Measurements from ENCODE around the gene PRCD.
"Not testable (repeated sequence)": the region's sequence is repeated elsewhere in the genome, so short reads cannot be mapped to it uniquely, and the experiment has no call there.

PRCD gene

GRCh38 chr17:76528528-76529223, 11.2 kb upstream of the PRCD start:
- DNase-seq, result no peak

- no peak for DNase-seq
Measured at GRCh38 chr17:76529224-76530094, 10.4 kb upstream of the PRCD start.

- no peak for DNase-seq
Measured at GRCh38 chr17:76530095-76530723, 9.6 kb upstream of the PRCD start.

DNA sequence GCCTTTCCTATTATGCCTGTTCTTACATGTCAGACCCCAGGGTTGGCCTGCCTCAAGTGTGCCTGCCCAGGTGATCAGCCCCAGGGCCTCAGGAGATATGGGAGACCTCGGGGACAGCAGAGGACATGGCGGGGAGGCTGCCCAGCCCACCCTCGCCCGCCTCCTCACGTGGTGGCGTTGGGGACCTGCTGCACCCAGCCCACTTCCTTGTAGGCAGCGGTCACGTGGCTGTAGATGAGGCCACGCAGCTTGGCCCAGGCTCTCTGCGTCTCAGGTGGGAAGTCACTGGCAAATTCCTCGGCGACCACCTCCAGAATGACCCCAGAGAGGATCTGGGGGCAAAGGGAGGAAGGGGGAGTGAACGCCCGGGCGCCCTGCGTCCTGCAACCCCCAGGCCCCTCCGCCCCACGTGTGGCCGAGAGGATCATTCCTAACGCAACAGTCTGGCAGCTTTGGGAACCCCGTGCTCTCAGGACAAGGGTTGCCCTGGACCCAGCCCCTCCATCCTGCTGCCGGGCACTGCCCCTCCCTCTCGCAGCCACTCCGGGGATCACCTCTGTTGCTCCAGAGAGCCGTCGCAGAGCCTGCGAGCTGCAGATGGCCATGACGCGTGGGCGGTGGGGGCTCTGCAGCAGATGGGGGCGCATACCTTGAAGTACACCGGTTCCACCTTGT, 8.9 kb upstream of the PRCD start:
- no peak for DNase-seq

- no peak for DNase-seq
Measured at GRCh38 chr17:76531486-76532038, 8.3 kb upstream of the PRCD start.

- no peak for DNase-seq
Measured at GRCh38 chr17:76532072-76532651, 7.7 kb upstream of the PRCD start.

GRCh38 chr17:76533640-76534359, 6.0 kb upstream of the PRCD start:
- not testable (repeated sequence) for DNase-seq

DNA sequence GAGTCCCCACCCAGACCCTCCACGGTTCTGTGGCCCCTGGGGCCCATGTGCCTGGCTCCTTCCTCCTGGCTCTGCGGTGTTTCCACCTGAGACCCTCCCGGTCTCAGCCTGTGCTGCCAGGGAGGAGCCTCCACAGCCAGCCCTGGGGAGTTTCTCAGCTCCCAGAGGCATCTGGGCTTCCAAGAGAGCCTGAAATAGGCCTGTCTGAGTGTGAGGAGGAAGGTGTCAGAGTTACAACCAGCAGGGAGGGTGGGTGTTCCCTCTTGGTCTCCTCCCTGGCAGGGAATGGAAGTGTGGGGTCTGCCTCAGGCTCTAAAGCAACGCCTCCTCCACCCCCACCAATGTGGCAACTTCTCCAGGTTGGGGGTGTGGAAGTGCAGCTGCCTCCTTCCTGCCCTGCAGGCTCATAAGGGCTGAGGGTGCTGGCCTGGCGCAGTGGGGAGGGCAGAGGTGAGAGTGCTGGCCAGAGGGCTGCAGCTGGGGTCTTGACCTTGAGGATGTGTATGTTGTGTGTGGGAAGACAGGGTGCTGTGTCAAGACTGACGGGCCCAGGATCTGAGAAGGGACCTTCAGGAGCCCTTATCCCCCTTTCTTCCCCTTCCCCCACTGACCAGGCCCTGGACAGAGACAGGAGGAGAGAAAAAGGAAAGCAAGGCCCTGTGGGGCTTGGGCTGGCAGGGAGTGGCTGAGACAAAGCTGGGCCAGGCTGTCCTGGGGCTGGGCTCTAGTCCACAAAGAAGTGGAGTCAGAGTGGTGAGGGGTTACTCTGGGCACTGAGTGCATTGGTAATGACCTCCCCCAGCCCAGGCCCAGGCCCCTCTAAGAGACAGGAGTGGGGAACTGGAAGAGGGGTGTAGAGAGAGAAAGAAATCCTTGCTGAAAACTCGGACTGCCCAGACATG, 4.8 kb upstream of the PRCD start:
- no peak for DNase-seq

- DNase-seq, result no peak
Measured at GRCh38 chr17:76535788-76536510, 3.9 kb upstream of the PRCD start.

- no peak for DNase-seq
Measured at GRCh38 chr17:76536511-76537287, 3.1 kb upstream of the PRCD start.

- no peak for DNase-seq
Measured at GRCh38 chr17:76537288-76537577, 2.6 kb upstream of the PRCD start.

DNA sequence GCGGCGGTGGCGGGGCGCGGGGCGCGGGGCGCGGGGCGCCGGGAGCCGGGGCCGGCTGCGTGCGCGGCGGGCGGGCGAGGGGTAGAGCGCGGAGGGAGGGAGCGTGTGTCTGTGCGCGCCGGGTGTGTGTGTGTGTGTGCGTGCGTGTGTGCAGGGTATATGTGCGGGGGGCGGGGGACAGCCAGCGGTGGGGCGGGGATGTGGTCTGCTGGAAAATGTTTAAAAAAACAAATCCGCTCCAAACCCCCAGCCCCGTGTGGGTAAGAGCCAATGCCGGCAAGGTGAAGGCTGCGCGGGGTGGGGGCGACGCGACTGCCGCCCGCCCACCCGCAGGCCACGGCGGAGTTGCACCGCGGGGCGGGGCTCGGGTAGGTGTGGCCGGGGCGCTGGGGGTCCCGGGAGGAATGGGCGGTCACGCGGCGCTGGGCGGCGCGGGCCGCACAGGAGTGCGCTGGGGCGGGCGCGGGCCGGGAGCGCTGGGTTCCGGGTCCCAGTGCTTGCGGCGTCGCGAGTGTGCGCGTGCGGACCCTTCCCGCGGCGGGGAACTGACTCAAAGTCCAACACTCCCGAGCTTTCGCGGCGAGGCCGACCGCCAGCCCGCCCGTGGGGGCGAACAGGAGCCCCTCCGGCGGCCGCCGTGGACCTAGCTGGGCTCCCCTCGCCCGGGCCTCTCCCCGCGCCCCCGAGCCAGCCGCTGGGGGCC, 2.1 kb upstream of the PRCD start, which contains the start of gene CYGB:
Gene CYGB (minus strand): TSS at position 132 of the 703 bp plus-strand sequence. CDS start 167 bp downstream, outside the sequence.
- no peak for DNase-seq

GRCh38 chr17:76538281-76538931, 1.4 kb upstream of the PRCD start:
- DNase-seq, result no peak

- DNase-seq, result no peak
Measured at GRCh38 chr17:76538941-76539570, 788 bp upstream of the PRCD start.

GRCh38 chr17:76540381-76541300, 797 bp downstream of the PRCD start:
- DNase-seq, result peak; percentile 77

GRCh38 chr17:76541739-76542454, 2.1 kb downstream of the PRCD start:
- no peak for DNase-seq
